Esophagus squamous epithelium (tissue), 4 donors: ENCODE measurements around the gene ATL3.

Experiments
- CTCF ChIP-seq, 6 experiments: fragments of 450-650 bp in 4 of 6; fragments of 200-600 bp in 2 of 6; sonication (generic) in 2 of 6; IDR thresholded peaks; one replicate each; pipeline ENCODE4 v1.5.1; 2016 to 2019; ENCODE audit warnings: antibody characterized with exemption in 6 of 6, mild to moderate bottlenecking in 4 of 6, moderate library complexity in 4 of 6
- POLR2A ChIP-seq, 4 donors: fragments of 450-650 bp; IDR thresholded peaks; one replicate each; pipeline ENCODE4 v1.6.1; 2017; ENCODE audit warnings: antibody characterized with exemption in 4 of 4, mild to moderate bottlenecking in 4 of 4, moderate library complexity in 3 of 4

- TF ChIP-seq CTCF (IDR thresholded peaks at IDR 0.05) (no peak), POLR2A (IDR thresholded peaks at IDR 0.05) (no peak)
Observed at GRCh38 chr11:63660972-63661371, 10.2 kb downstream of the ATL3 start.
